Activated CD4-positive, alpha-beta T cell treated with anti-CD3 and anti-CD28 coated beads for 36 hours (primary cell): ENCODE results near the gene EDAR. TPM values are rescaled to one million over a fixed set of nuclear protein-coding genes. Genes with fewer than 3 reads are reported as not detected.
A peak's percentile ranks its signal among the peaks of the same experiment; 100 is the strongest.

Experiments
- ATAC-seq: fragments of 200-7000 bp; cut with Tn5 transposase; one replicate; pipeline ENCODE4 v1.10.0; 2021; ENCODE audit warnings: mild to moderate bottlenecking, moderate library complexity
- CTCF ChIA-PET: fragments of 350-600 bp; sonication (Branson Sonifier 250); formaldehyde crosslinking; loops from one replicate; lab custom pipeline; 2021; ENCODE audit warnings: antibody characterized with exemption; lab: Charles Lee
- POLR2A ChIA-PET: fragments of 350-600 bp; sonication (Branson Sonifier 250); formaldehyde crosslinking; loops from one replicate; lab custom pipeline; 2021; ENCODE audit warnings: antibody characterized with exemption, inconsistent platforms; lab: Charles Lee
- DNase-seq: peaks from one replicate; pipeline ENCODE4 v3.0.0-alpha.2; 2020
- H3K27ac Mint-ChIP-seq: one replicate; pipeline ENCODE4 v1.8.0; 2021; ENCODE audit warnings: mixed read lengths
- H3K27me3 Mint-ChIP-seq: one replicate; pipeline ENCODE4 v1.8.0; 2021; ENCODE audit warnings: mixed read lengths
- H3K36me3 Mint-ChIP-seq: one replicate; pipeline ENCODE4 v1.8.0; 2021; ENCODE audit warnings: low read depth, mixed read lengths
- H3K4me1 Mint-ChIP-seq: one replicate; pipeline ENCODE4 v1.8.0; 2021; ENCODE audit warnings: mixed read lengths
- H3K4me3 Mint-ChIP-seq: one replicate; pipeline ENCODE4 v1.8.0; 2021; ENCODE audit warnings: mild to moderate bottlenecking, moderate library complexity, mixed read lengths
- H3K9me3 Mint-ChIP-seq: one replicate; pipeline ENCODE4 v1.8.0; 2021; ENCODE audit warnings: low read depth, mixed read lengths
- intact Hi-C, 2 experiments: fragments of 100-400 bp; cut with DNase I in 1 of 2; cut with micrococcal nuclease in 1 of 2; formaldehyde crosslinking; loops; one replicate each; pipeline versions ENCODE4 v1.14.2 to v1.15.1; 2022 to 2024; cut with DNase I, micrococcal nuclease
- total RNA-seq, 2 experiments: library from RNA; stranded (reverse); gene quantifications; one replicate each; pipeline ENCODE4 v1.2.3, GENCODE V29; 2021

Gene EDAR
- total RNA-seq, 2 experiments from 2014 or later, result 0.78 to 0.81 TPM

- H3K9me3 Mint-ChIP-seq, result no peaks in the 10 kb centered on the region
- H3K27me3 Mint-ChIP-seq, result no peaks in the 10 kb centered on the region
- H3K4me1 Mint-ChIP-seq, result peaks cover 30% of the 10 kb centered on the region
- no peak overlapping the region for H3K4me3 Mint-ChIP-seq
- intact Hi-C loops, result no loop called here
- no peak for ATAC-seq
- ChIA-PET POLR2A (no interaction called here), CTCF (interaction anchor here (0.6 to 1.4 kb wide), 3 partner anchors 18 to 311 kb away, joined by 3 to 4 read pairs (median 3); no protein-coding TSS in a partner anchor)
- no peak overlapping the region for H3K27ac Mint-ChIP-seq
- no peak for DNase-seq
- no peaks in the 10 kb centered on the region for H3K36me3 Mint-ChIP-seq
Measured at GRCh38 chr2:108940156-108940555, 48.9 kb downstream of the EDAR start.

GRCh38 chr2:108938077-108938710 lies 50.8 kb downstream of the EDAR start:
- peak overlapping the region; percentile 27 for H3K4me3 Mint-ChIP-seq
- peaks cover 32% of the 10 kb centered on the region for H3K4me1 Mint-ChIP-seq
- no peaks in the 10 kb centered on the region for H3K27me3 Mint-ChIP-seq
- ChIA-PET CTCF (interaction anchor here (0.8 kb wide), 1 partner anchor 50 kb away, joined by 3 read pairs; no protein-coding TSS in a partner anchor), POLR2A (interaction anchor here (0.6 kb wide), 1 partner anchor 213 kb away, joined by 3 read pairs; no protein-coding TSS in a partner anchor)
- H3K36me3 Mint-ChIP-seq, result no peaks in the 10 kb centered on the region
- no peaks in the 10 kb centered on the region for H3K9me3 Mint-ChIP-seq
- peak overlapping the region; percentile 38 for H3K27ac Mint-ChIP-seq
- ATAC-seq (peak; percentile 72), DNase-seq (no peak)
- intact Hi-C loops, result loop anchor here (1.0 to 2.0 kb wide), 4 partner anchors 8 to 51 kb away; partner anchors contain the start of gene EDAR (in 1 of the 2)

GRCh38 chr2:108937367-108938017 lies 51.5 kb downstream of the EDAR start:
- Mint-ChIP-seq H3K4me3 (no peak overlapping the region), H3K36me3 (no peaks in the 10 kb centered on the region), H3K27me3 (no peaks in the 10 kb centered on the region), H3K27ac (peak overlapping the region; percentile 55), H3K9me3 (no peaks in the 10 kb centered on the region), H3K4me1 (peaks cover 32% of the 10 kb centered on the region)
- intact Hi-C loops, result loop anchor here (1.0 to 2.0 kb wide), 4 partner anchors 9 to 51 kb away; partner anchors contain the start of gene EDAR (in 1 of the 2)
- DNase-seq, result no peak
- ChIA-PET POLR2A (no interaction called here), CTCF (interaction anchor here (0.8 kb wide), 1 partner anchor 51 kb away, joined by 3 read pairs; no protein-coding TSS in a partner anchor)
- peak; percentile 20 for ATAC-seq

- Mint-ChIP-seq H3K9me3 (no peaks in the 10 kb centered on the region), H3K4me3 (no peak overlapping the region), H3K36me3 (no peaks in the 10 kb centered on the region), H3K4me1 (peaks cover 33% of the 10 kb centered on the region), H3K27ac (no peak overlapping the region), H3K27me3 (no peaks in the 10 kb centered on the region)
- DNase-seq (no peak), ATAC-seq (no peak)
- POLR2A ChIA-PET, result no interaction called here
- CTCF ChIA-PET, result no interaction called here
- intact Hi-C loops, result no loop called here
Measured at GRCh38 chr2:108936866-108937265, 52.2 kb downstream of the EDAR start.

GRCh38 chr2:108936076-108936864 lies 52.8 kb downstream of the EDAR start:
- H3K4me3 Mint-ChIP-seq, result no peak overlapping the region
- ChIA-PET POLR2A (interaction anchor here (0.6 kb wide), 1 partner anchor 90 kb away, joined by 3 read pairs; no protein-coding TSS in a partner anchor), CTCF (interaction anchor here (0.6 to 1.2 kb wide), 2 partner anchors 8 to 92 kb away, joined by 3 read pairs; no protein-coding TSS in a partner anchor)
- ATAC-seq (no peak), DNase-seq (no peak)
- no peaks in the 10 kb centered on the region for H3K36me3 Mint-ChIP-seq
- no peaks in the 10 kb centered on the region for H3K27me3 Mint-ChIP-seq
- intact Hi-C loops, result no loop called here
- H3K4me1 Mint-ChIP-seq, result peaks cover 36% of the 10 kb centered on the region
- H3K9me3 Mint-ChIP-seq, result no peaks in the 10 kb centered on the region
- no peak overlapping the region for H3K27ac Mint-ChIP-seq

- no peaks in the 10 kb centered on the region for H3K27me3 Mint-ChIP-seq
- no peaks in the 10 kb centered on the region for H3K36me3 Mint-ChIP-seq
- ChIA-PET CTCF (interaction anchor here (0.6 to 1.2 kb wide), 5 partner anchors 9 to 93 kb away, joined by 3 to 4 read pairs (median 3); no protein-coding TSS in a partner anchor), POLR2A (no interaction called here)
- no peak overlapping the region for H3K4me3 Mint-ChIP-seq
- intact Hi-C loops, result loop anchor here in 1 of 2 experiments (2.0 kb wide), 1 partner anchor 21 kb away; no protein-coding TSS in a partner anchor
- no peaks in the 10 kb centered on the region for H3K9me3 Mint-ChIP-seq
- ATAC-seq, result no peak
- no peak for DNase-seq
- H3K4me1 Mint-ChIP-seq, result peaks cover 36% of the 10 kb centered on the region
- H3K27ac Mint-ChIP-seq, result no peak overlapping the region
Measured at GRCh38 chr2:108935271-108935741, 53.7 kb downstream of the EDAR start.

- intact Hi-C loops, result loop anchor here in 1 of 2 experiments (2.0 kb wide), 1 partner anchor 20 kb away; no protein-coding TSS in a partner anchor
Measured at GRCh38 chr2:108934583-108935245, 54.3 kb downstream of the EDAR start.

GRCh38 chr2:108934151-108934550 lies 54.9 kb downstream of the EDAR start:
- H3K4me3 Mint-ChIP-seq, result no peak overlapping the region
- DNase-seq (no peak), ATAC-seq (no peak)
- intact Hi-C loops, result loop anchor here in 1 of 2 experiments (2.0 kb wide), 1 partner anchor 19 kb away; no protein-coding TSS in a partner anchor
- POLR2A ChIA-PET, result no interaction called here
- no peak overlapping the region for H3K27ac Mint-ChIP-seq
- H3K27me3 Mint-ChIP-seq, result no peaks in the 10 kb centered on the region
- CTCF ChIA-PET, result interaction anchor here (0.6 to 0.7 kb wide), 3 partner anchors 90 to 422 kb away, joined by 3 to 4 read pairs (median 3); no protein-coding TSS in a partner anchor
- H3K4me1 Mint-ChIP-seq, result peaks cover 29% of the 10 kb centered on the region
- no peaks in the 10 kb centered on the region for H3K36me3 Mint-ChIP-seq
- no peaks in the 10 kb centered on the region for H3K9me3 Mint-ChIP-seq

More at GRCh38 chr2:108934583-108935245, 54.3 kb downstream of the EDAR start:
- H3K4me1 Mint-ChIP-seq, result peaks cover 34% of the 10 kb centered on the region
- ChIA-PET CTCF (interaction anchor here (0.7 to 1.2 kb wide), 5 partner anchors 10 to 113 kb away, joined by 3 to 4 read pairs (median 3); no protein-coding TSS in a partner anchor), POLR2A (no interaction called here)
- H3K27me3 Mint-ChIP-seq, result no peaks in the 10 kb centered on the region
- ATAC-seq, result no peak
- H3K36me3 Mint-ChIP-seq, result no peaks in the 10 kb centered on the region
- H3K4me3 Mint-ChIP-seq, result no peak overlapping the region
- no peaks in the 10 kb centered on the region for H3K9me3 Mint-ChIP-seq
- H3K27ac Mint-ChIP-seq, result no peak overlapping the region
- no peak for DNase-seq

GRCh38 chr2:108933691-108934117 lies 55.3 kb downstream of the EDAR start:
- Mint-ChIP-seq H3K36me3 (no peaks in the 10 kb centered on the region), H3K4me1 (peaks cover 25% of the 10 kb centered on the region), H3K27me3 (no peaks in the 10 kb centered on the region), H3K9me3 (no peaks in the 10 kb centered on the region), H3K4me3 (no peak overlapping the region), H3K27ac (no peak overlapping the region)
- DNase-seq (no peak), ATAC-seq (no peak)
- POLR2A ChIA-PET, result interaction anchor here (0.7 kb wide), 1 partner anchor 219 kb away, joined by 3 read pairs; no protein-coding TSS in a partner anchor
- CTCF ChIA-PET, result interaction anchor here (0.6 to 0.7 kb wide), 2 partner anchors 90 to 422 kb away, joined by 3 read pairs; no protein-coding TSS in a partner anchor
- intact Hi-C loops, result loop anchor here in 1 of 2 experiments (2.0 kb wide), 1 partner anchor 19 kb away; no protein-coding TSS in a partner anchor

- intact Hi-C loops, result no loop called here
- H3K4me1 Mint-ChIP-seq, result peaks cover 18% of the 10 kb centered on the region
- ChIA-PET POLR2A (interaction anchor here (0.8 kb wide), 1 partner anchor 40 kb away, joined by 6 read pairs; no protein-coding TSS in a partner anchor), CTCF (interaction anchor here (5.4 kb wide), 1 partner anchor 55 kb away, joined by 58 read pairs; the partner anchor contains the start of gene EDAR)
- H3K27me3 Mint-ChIP-seq, result no peaks in the 10 kb centered on the region
- no peak overlapping the region for H3K27ac Mint-ChIP-seq
- H3K4me3 Mint-ChIP-seq, result no peak overlapping the region
- DNase-seq (no peak), ATAC-seq (no peak)
- H3K36me3 Mint-ChIP-seq, result no peaks in the 10 kb centered on the region
- no peaks in the 10 kb centered on the region for H3K9me3 Mint-ChIP-seq
Measured at GRCh38 chr2:108932736-108933332, 56.2 kb downstream of the EDAR start.
